SK-N-SH (cell line): Measurements from ENCODE around the gene PRRC2B.

Experiments
- CTCF ChIP-seq: fragments of 200-600 bp; sonication (generic); IDR thresholded peaks from 2 replicates; pipeline ENCODE4 v1.6.1; 2017; ENCODE audit warnings: antibody characterized with exemption, mild to moderate bottlenecking, moderate library complexity
- EP300 ChIP-seq, 2 experiments: IDR thresholded peaks; 2 replicates each; pipeline versions ENCODE4 v1.4.0 to v1.6.1; 2012; ENCODE audit warnings: borderline replicate concordance in 1 of 2, low read depth in 1 of 2, low read length in 1 of 2
- FOXM1 ChIP-seq: IDR thresholded peaks from 2 replicates; pipeline ENCODE4 v1.4.0; 2012; ENCODE audit warnings: low read depth, mild to moderate bottlenecking
- IRF3 ChIP-seq: fragments of 150-350 bp; IDR thresholded peaks from 2 replicates; pipeline ENCODE4 v1.6.1; 2016; ENCODE audit warnings: mild to moderate bottlenecking, low read depth, low read length
- MEF2A ChIP-seq: IDR thresholded peaks from 2 replicates; pipeline ENCODE4 v1.4.0; 2012; ENCODE audit warnings: low read depth, borderline replicate concordance
- NRF1 ChIP-seq: IDR thresholded peaks from 2 replicates; pipeline ENCODE4 v1.6.1; 2012; ENCODE audit warnings: low read depth, mild to moderate bottlenecking, low read length
- POLR2AphosphoS5 ChIP-seq: IDR thresholded peaks from 2 replicates; pipeline ENCODE4 v1.6.1; 2012; ENCODE audit warnings: low read depth, low read length
- RAD21 ChIP-seq: IDR thresholded peaks from 2 replicates; pipeline ENCODE4 v1.6.1; 2012; ENCODE audit warnings: mild to moderate bottlenecking, low read length
- RCOR1 ChIP-seq: fragments of 150-350 bp; IDR thresholded peaks from 2 replicates; pipeline ENCODE4 v1.6.1; 2017; ENCODE audit warnings: antibody characterized with exemption, low read length
- REST ChIP-seq: IDR thresholded peaks from 2 replicates; pipeline ENCODE4 v1.6.1; 2012; ENCODE audit warnings: mild to moderate bottlenecking, low read depth, low read length, moderate library complexity
- SIN3A ChIP-seq: IDR thresholded peaks from 2 replicates; pipeline ENCODE4 v1.6.1; 2012; ENCODE audit warnings: low read depth, mild to moderate bottlenecking, low read length, moderate library complexity, borderline replicate concordance
- TF ChIP-seq, protein P1 (sequence below): fragments of 150-350 bp; IDR thresholded peaks from 2 replicates; pipeline ENCODE4 v1.6.1; 2017; ENCODE audit warnings: antibody characterized with exemption, low read length, low read depth, borderline replicate concordance
- TF ChIP-seq, protein P2 (sequence below): IDR thresholded peaks from 2 replicates; pipeline ENCODE4; 2012

DNA sequence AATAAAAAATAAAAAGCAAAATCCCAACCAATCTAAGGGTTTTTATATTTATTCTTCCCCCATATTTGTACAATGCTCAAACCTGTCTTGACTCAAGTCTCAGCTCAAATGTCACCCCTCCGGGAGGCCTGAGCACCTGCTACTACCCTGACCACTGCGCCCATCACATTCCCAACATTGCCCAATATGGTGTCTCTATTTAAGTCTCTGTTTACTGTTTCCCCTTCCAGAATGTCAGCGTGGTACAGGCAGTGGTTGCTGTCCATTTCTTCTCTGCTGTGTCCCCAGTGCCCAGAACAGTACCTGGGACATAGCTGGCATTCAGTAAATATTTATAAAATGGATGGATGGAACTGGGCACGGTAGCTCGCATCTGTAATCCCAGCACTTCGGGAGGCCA, 47.3 kb upstream of the PRRC2B start:
- no peak for TF ChIP-seq SIN3A
- no peak for TF ChIP-seq CTCF
- TF ChIP-seq RCOR1: no peak
- TF ChIP-seq EP300 (IDR thresholded peaks at IDR 0.05; ENCODE audit: borderline replicate concordance in 1 of 2, low read depth in 1 of 2, low read length in 1 of 2): no peak
- TF ChIP-seq MEF2A: no peak
- TF ChIP-seq, protein P1, sequence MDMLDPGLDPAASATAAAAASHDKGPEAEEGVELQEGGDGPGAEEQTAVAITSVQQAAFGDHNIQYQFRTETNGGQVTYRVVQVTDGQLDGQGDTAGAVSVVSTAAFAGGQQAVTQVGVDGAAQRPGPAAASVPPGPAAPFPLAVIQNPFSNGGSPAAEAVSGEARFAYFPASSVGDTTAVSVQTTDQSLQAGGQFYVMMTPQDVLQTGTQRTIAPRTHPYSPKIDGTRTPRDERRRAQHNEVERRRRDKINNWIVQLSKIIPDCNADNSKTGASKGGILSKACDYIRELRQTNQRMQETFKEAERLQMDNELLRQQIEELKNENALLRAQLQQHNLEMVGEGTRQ: no peak
- no peak for TF ChIP-seq REST
- TF ChIP-seq, protein P2, sequence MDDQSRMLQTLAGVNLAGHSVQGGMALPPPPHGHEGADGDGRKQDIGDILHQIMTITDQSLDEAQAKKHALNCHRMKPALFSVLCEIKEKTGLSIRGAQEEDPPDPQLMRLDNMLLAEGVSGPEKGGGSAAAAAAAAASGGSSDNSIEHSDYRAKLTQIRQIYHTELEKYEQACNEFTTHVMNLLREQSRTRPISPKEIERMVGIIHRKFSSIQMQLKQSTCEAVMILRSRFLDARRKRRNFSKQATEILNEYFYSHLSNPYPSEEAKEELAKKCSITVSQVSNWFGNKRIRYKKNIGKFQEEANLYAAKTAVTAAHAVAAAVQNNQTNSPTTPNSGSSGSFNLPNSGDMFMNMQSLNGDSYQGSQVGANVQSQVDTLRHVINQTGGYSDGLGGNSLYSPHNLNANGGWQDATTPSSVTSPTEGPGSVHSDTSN: no peak
- TF ChIP-seq NRF1: no peak
- TF ChIP-seq FOXM1: no peak
- no peak for TF ChIP-seq IRF3
- no peak for TF ChIP-seq RAD21
- TF ChIP-seq POLR2AphosphoS5: no peak
